CD4-positive, alpha-beta T cell treated with Interleukin-15 for 4 hours (primary cell): ENCODE measurements around the gene ADGRL2.

ENCODE experiments used
- DNase-seq: peaks from one replicate; pipeline ENCODE4 v3.0.0-alpha.2; 2020; ENCODE audit warnings: low spot score

ADGRL2 gene

GRCh38 chr1:81998165-81998564, 197.4 kb downstream of the ADGRL2 start:
- DNase-seq: no peak

GRCh38 chr1:81999364-81999763, 198.6 kb downstream of the ADGRL2 start:
- no peak for DNase-seq

- no peak for DNase-seq
Observed at GRCh38 chr1:82000221-82000620, 199.5 kb downstream of the ADGRL2 start.

GRCh38 chr1:82001345-82001744, 200.6 kb downstream of the ADGRL2 start:
- DNase-seq: no peak

- no peak for DNase-seq
Observed at GRCh38 chr1:82007804-82008203, 207.1 kb downstream of the ADGRL2 start.

- DNase-seq: no peak
Observed at GRCh38 chr1:82013702-82014101, 213.0 kb downstream of the ADGRL2 start.

- no peak for DNase-seq
Observed at GRCh38 chr1:82015444-82015843, 214.7 kb downstream of the ADGRL2 start.

- no peak for DNase-seq
Observed at GRCh38 chr1:82018319-82018718, 217.6 kb downstream of the ADGRL2 start.

GRCh38 chr1:82019508-82019907, 218.8 kb downstream of the ADGRL2 start:
- DNase-seq: no peak

- no peak for DNase-seq
Observed at GRCh38 chr1:82030830-82031229, 230.1 kb downstream of the ADGRL2 start.

GRCh38 chr1:82032068-82032467, 231.3 kb downstream of the ADGRL2 start:
- no peak for DNase-seq

GRCh38 chr1:82034812-82035211, 234.1 kb downstream of the ADGRL2 start:
- DNase-seq: no peak
